HCT116 (cell line): ENCODE results near the gene DENND2A. TPM values are rescaled to one million over a fixed set of nuclear protein-coding genes. Genes with fewer than 3 reads are reported as not detected.

Experiments
- ATAC-seq: fragments of 200-7000 bp; cut with Tn5 transposase; 2 replicates; pipeline ENCODE4 v1.9.1; 2020; ENCODE audit warnings: mild to moderate bottlenecking, moderate library complexity
- BruUV-seq: library from RNA; stranded (reverse); fragments of 400-500 nt; replicated peaks from 2 replicates; lab custom pipeline; 2021; lab: Mats Ljungman, UMichigan
- CTCF ChIA-PET: fragments of 300-600 bp; sonication (Branson Sonifier 250); formaldehyde crosslinking; loops from one replicate; lab custom pipeline; 2021; ENCODE audit warnings: antibody characterized with exemption; lab: Charles Lee
- POLR2A ChIA-PET: fragments of 300-600, 350-600 bp; sonication (Branson Sonifier 250); formaldehyde crosslinking; loops from one replicate; lab custom pipeline; 2021; ENCODE audit warnings: antibody characterized with exemption; lab: Charles Lee
- RAD21 ChIA-PET, 2 experiments: fragments of 300-600 bp; sonication (Branson Sonifier 250); formaldehyde crosslinking; loops; one replicate each; lab custom pipeline; 2023; ENCODE audit warnings: low total read pairs in 2 of 2; ENCODE audit not compliant: uncharacterized antibody in 2 of 2, unreplicated experiment in 2 of 2, low non-redundant PET in 1 of 2; lab: Charles Lee
- DNase-seq: peaks from one replicate; pipeline ENCODE4 v3.0.0-alpha.2; 2010; ENCODE audit warnings: low read depth, low spot score
- H2AFZ ChIP-seq: fragments of 200-600 bp; shearing (Covaris generic), sonication (generic); 2 replicates; pipeline ENCODE4 v1.6.1; 2017; ENCODE audit warnings: low read depth, mixed run types, mixed read lengths, antibody characterized with exemption, low read length; ENCODE audit not compliant: poor library complexity, severe bottlenecking
- H3K27ac ChIP-seq: 2 replicates; pipeline ENCODE4 v1.5.1; 2012; ENCODE audit warnings: low read depth, low read length
- H3K27me3 ChIP-seq: fragments of 200-600 bp; sonication (generic); 2 replicates; pipeline ENCODE4 v1.6.1; 2016; ENCODE audit warnings: mixed run types, low read length, mixed read lengths; ENCODE audit not compliant: insufficient read depth
- H3K36me3 ChIP-seq, 2 experiments: fragments of 200-500 bp in 1 of 2; fragments of 200-600 bp in 1 of 2; sonication (Bioruptor generic) in 1 of 2; sonication (generic) in 1 of 2; 2 replicates each; pipeline versions ENCODE4 v1.5.1 to v1.6.1; 2014 to 2016; ENCODE audit warnings: low read length in 2 of 2, inconsistent platforms in 1 of 2, mixed read lengths in 1 of 2, mixed run types in 1 of 2; ENCODE audit not compliant: insufficient read depth in 2 of 2, control insufficient read depth in 1 of 2
- H3K4me1 ChIP-seq, 2 experiments: fragments of 200-600 bp in 1 of 2; sonication (generic) in 1 of 2; 2 replicates each; pipeline versions ENCODE4 v1.5.1 to v1.6.1; 2012 to 2017; ENCODE audit warnings: low read length in 2 of 2, inconsistent platforms in 1 of 2, mild to moderate bottlenecking in 1 of 2, mixed read lengths in 1 of 2, mixed run types in 1 of 2, moderate library complexity in 1 of 2; ENCODE audit not compliant: insufficient read depth in 2 of 2, control insufficient read depth in 1 of 2
- H3K4me2 ChIP-seq: fragments of 200-600 bp; sonication (generic); 2 replicates; pipeline ENCODE4 v1.6.1; 2017; ENCODE audit warnings: mixed run types, low read length, mixed read lengths
- H3K4me3 ChIP-seq, 2 experiments: fragments of 200-600 bp in 1 of 2; sonication (generic) in 1 of 2; replicated peaks in 1 of 2; 2 replicates each; pipeline ENCODE4 v1.5.1; 2011 to 2016; ENCODE audit warnings: low read length in 2 of 2, control low read depth in 1 of 2, low read depth in 1 of 2, mild to moderate bottlenecking in 1 of 2, mixed read lengths in 1 of 2, mixed run types in 1 of 2
- H3K79me2 ChIP-seq: fragments of 200-600 bp; sonication (generic); 2 replicates; pipeline ENCODE4 v1.6.1; 2017; ENCODE audit warnings: mild to moderate bottlenecking, mixed run types, low read length, moderate library complexity, mixed read lengths; ENCODE audit not compliant: insufficient read depth
- H3K9ac ChIP-seq: fragments of 200-600 bp; sonication (generic); 2 replicates; pipeline ENCODE4 v1.6.1; 2016; ENCODE audit warnings: low read length, mixed read lengths
- H3K9me2 ChIP-seq: fragments of 200-600 bp; sonication (generic), shearing (Covaris generic); 2 replicates; pipeline ENCODE4 v1.6.1; 2017; ENCODE audit warnings: mixed run types, mild to moderate bottlenecking, moderate library complexity; ENCODE audit not compliant: insufficient read depth
- H3K9me3 ChIP-seq, 2 experiments: fragments of 200-500 bp in 1 of 2; fragments of 200-600 bp in 1 of 2; sonication (Bioruptor generic) in 1 of 2; sonication (generic) in 1 of 2; 2 replicates each; pipeline ENCODE4 v1.6.1; 2014 to 2017; ENCODE audit warnings: low read length in 2 of 2, mixed read lengths in 2 of 2, inconsistent platforms in 1 of 2, low read depth in 1 of 2, mild to moderate bottlenecking in 1 of 2, mixed run types in 1 of 2, moderate library complexity in 1 of 2; ENCODE audit not compliant: control insufficient read depth in 1 of 2, insufficient read depth in 1 of 2
- H4K20me1 ChIP-seq: fragments of 200-600 bp; sonication (generic), shearing (Covaris generic); 2 replicates; pipeline ENCODE4 v1.6.1; 2017; ENCODE audit warnings: mixed run types, mild to moderate bottlenecking, moderate library complexity; ENCODE audit not compliant: insufficient read depth
- CTCF ChIP-seq, 3 experiments: fragments of 200-600 bp in 1 of 3; sonication (generic) in 1 of 3; IDR thresholded peaks in 2 of 3; conservative IDR thresholded peaks in 1 of 3; 2 replicates each; pipeline ENCODE4 v1.5.1; 2012 to 2017; ENCODE audit warnings: low read depth in 2 of 3, low read length in 2 of 3, antibody characterized with exemption in 1 of 3, borderline replicate concordance in 1 of 3, control low read depth in 1 of 3, mild to moderate bottlenecking in 1 of 3, mixed read lengths in 1 of 3, mixed run types in 1 of 3, moderate library complexity in 1 of 3; ENCODE audit not compliant: insufficient read depth in 1 of 3
- EGR1 ChIP-seq: IDR thresholded peaks from 2 replicates; pipeline ENCODE4 v1.6.1; 2012; ENCODE audit warnings: low read depth
- ELF1 ChIP-seq: IDR thresholded peaks from 2 replicates; pipeline ENCODE4 v1.6.1; 2012; ENCODE audit warnings: low read depth, borderline replicate concordance
- EZH2 ChIP-seq: fragments of 200-600 bp; sonication (generic); IDR thresholded peaks from 2 replicates; pipeline ENCODE4 v1.6.1; 2017; ENCODE audit warnings: antibody characterized with exemption, mixed run types
- EZH2phosphoT487 ChIP-seq: fragments of 200-600 bp; IDR thresholded peaks from 2 replicates; pipeline ENCODE4 v1.6.1; 2018; ENCODE audit warnings: antibody characterized with exemption, borderline replicate concordance
- FOSL1 ChIP-seq: IDR thresholded peaks from 2 replicates; pipeline ENCODE4 v1.6.1; 2012; ENCODE audit warnings: low read depth
- JUND ChIP-seq: IDR thresholded peaks from 2 replicates; pipeline ENCODE4 v1.6.1; 2012
- POLR2A ChIP-seq: IDR thresholded peaks from 2 replicates; pipeline ENCODE4 v1.7.0; 2011; ENCODE audit warnings: borderline replicate concordance; ENCODE audit not compliant: insufficient read depth, insufficient read length; ENCODE audit errors: extremely low read depth
- POLR2AphosphoS5 ChIP-seq: IDR thresholded peaks from 2 replicates; pipeline ENCODE4 v1.6.1; 2011; ENCODE audit warnings: mild to moderate bottlenecking, low read depth, low read length, moderate library complexity
- REST ChIP-seq: IDR thresholded peaks from 2 replicates; pipeline ENCODE4 v1.6.1; 2012; ENCODE audit warnings: low read depth
- SIN3A ChIP-seq: IDR thresholded peaks from 2 replicates; pipeline ENCODE4 v1.6.1; 2012; ENCODE audit warnings: low read depth
- SP1 ChIP-seq: IDR thresholded peaks from 2 replicates; pipeline ENCODE4 v1.6.1; 2012; ENCODE audit warnings: low read depth
- YY1 ChIP-seq: IDR thresholded peaks from 2 replicates; pipeline ENCODE4 v1.6.1; 2011; ENCODE audit warnings: low read length, low read depth, moderate library complexity, mild to moderate bottlenecking; ENCODE audit not compliant: insufficient replicate concordance; ENCODE audit errors: extremely low read depth
- ZNF274 ChIP-seq: fragments of 200-500 bp; sonication (Bioruptor generic); IDR thresholded peaks from 2 replicates; pipeline ENCODE4 v1.6.1; 2014; ENCODE audit warnings: mild to moderate bottlenecking, low read depth, low read length, inconsistent platforms
- intact Hi-C: fragments of 100-400 bp; cut with micrococcal nuclease; formaldehyde crosslinking; loops from 2 replicates; pipeline ENCODE4 v1.10.0; 2022
- total RNA-seq: library from RNA; stranded (reverse); gene quantifications from one replicate; pipeline ENCODE4 v1.2.1, GENCODE V29; 2021; ENCODE audit not compliant: unreplicated experiment

The DENND2A gene
- total RNA-seq, 1 experiment from 2014 or later: 0.12 TPM

- no peak for TF ChIP-seq CTCF (IDR thresholded peaks at IDR 0.05 in 2 of 3, conservative IDR thresholded peaks at IDR 0.05 in 1 of 3; ENCODE audit: borderline replicate concordance in 1 of 3, insufficient read depth in 1 of 3, low read depth in 2 of 3, low read length in 2 of 3)
- no peak for TF ChIP-seq FOSL1
- no peak for TF ChIP-seq EGR1
- no peak for TF ChIP-seq SP1
- TF ChIP-seq, all 23 proteins: peak for 0
Observed at GRCh38 chr7:140594131-140594691, 46.4 kb downstream of the DENND2A start (continued).

- intact Hi-C loops: no loop called here
- CTCF ChIA-PET: no interaction called here
- POLR2A ChIA-PET: interaction anchor here (0.6 kb wide), 1 partner anchor 123 kb away, joined by 3 read pairs; no protein-coding TSS in a partner anchor
Observed at GRCh38 chr7:140593672-140593982, 47.0 kb downstream of the DENND2A start.

More at GRCh38 chr7:140593672-140593982, 47.0 kb downstream of the DENND2A start:
- Histone ChIP-seq H3K9me3 (no peaks in the 10 kb centered on the region), H4K20me1 (no peaks in the 10 kb centered on the region), H2AFZ (no peak overlapping the region)
- no peak for TF ChIP-seq POLR2AphosphoS5
- TF ChIP-seq ZNF274: no peak
- TF ChIP-seq CTCF (IDR thresholded peaks at IDR 0.05 in 2 of 3, conservative IDR thresholded peaks at IDR 0.05 in 1 of 3; ENCODE audit: borderline replicate concordance in 1 of 3, insufficient read depth in 1 of 3, low read depth in 2 of 3, low read length in 2 of 3): no peak
- TF ChIP-seq SIN3A: no peak
- TF ChIP-seq JUND: no peak
- TF ChIP-seq EGR1: no peak
- TF ChIP-seq SP1: no peak
- no peak for TF ChIP-seq EZH2phosphoT487
- TF ChIP-seq ELF1: no peak
- no peak for TF ChIP-seq REST
- no peak for TF ChIP-seq EZH2
- no peak for TF ChIP-seq YY1
- no peak for TF ChIP-seq POLR2A
- TF ChIP-seq FOSL1: no peak
- TF ChIP-seq, all 23 proteins: peak for 0
- no peak for ATAC-seq
- Histone ChIP-seq H3K9me2 (no peaks in the 10 kb centered on the region), H3K4me3 (no peak overlapping the region), H3K79me2 (no peaks in the 10 kb centered on the region), H3K4me1 (peaks cover 0 to 3% of the 10 kb centered on the region in 2 experiments; a peak in 1 of 4 replicates), H3K4me2 (no peak overlapping the region), H3K27ac (no peak overlapping the region), H3K36me3 (no peaks in the 10 kb centered on the region), H3K9ac (no peak overlapping the region), H3K27me3 (no peaks in the 10 kb centered on the region)
- no TSS peak for BruUV-seq
- RAD21 ChIA-PET: no interaction called here
- no peak for DNase-seq
